ENCODE results near the gene NDC80. TPM values are rescaled to one million over a fixed set of nuclear protein-coding genes. Genes with fewer than 3 reads are reported as not detected.

NDC80 gene
- total RNA-seq, 1 donor from 2014 or later = 35.1 TPM

DNA sequence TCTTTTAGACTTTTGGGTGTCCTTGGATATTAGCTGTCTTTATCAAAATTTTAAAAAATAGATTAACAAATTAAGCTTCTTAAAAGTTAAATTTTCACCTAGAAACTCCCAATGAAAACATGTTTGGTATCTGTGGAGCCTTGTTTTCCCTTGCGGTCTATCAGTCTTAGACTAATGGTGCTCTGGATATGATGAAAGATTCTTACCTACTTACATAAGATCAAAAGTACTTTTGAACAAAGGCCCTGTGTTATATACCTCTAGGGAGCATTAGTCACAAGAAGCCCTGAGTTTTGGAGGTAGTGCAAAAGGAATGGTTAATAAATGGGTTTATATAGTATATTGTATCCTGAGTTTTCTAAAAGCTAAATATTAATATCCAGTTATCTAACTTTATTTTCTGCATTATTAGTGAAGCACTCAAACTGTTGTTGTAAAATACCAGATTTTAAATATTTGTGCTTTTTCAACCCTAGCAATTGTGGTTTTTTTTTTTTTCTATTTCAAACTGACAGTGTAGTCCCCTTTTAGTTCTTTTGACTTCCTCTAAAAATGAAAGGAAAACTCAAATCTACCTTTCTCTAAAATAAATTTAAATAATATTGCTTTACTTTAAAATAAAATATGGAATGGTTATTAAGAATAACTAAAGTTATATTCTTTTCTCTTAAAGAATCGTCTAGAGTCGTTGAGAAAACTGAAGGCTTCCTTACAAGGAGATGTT lies 18.1 kb downstream of the NDC80 start:
- TF ChIP-seq, protein P1, sequence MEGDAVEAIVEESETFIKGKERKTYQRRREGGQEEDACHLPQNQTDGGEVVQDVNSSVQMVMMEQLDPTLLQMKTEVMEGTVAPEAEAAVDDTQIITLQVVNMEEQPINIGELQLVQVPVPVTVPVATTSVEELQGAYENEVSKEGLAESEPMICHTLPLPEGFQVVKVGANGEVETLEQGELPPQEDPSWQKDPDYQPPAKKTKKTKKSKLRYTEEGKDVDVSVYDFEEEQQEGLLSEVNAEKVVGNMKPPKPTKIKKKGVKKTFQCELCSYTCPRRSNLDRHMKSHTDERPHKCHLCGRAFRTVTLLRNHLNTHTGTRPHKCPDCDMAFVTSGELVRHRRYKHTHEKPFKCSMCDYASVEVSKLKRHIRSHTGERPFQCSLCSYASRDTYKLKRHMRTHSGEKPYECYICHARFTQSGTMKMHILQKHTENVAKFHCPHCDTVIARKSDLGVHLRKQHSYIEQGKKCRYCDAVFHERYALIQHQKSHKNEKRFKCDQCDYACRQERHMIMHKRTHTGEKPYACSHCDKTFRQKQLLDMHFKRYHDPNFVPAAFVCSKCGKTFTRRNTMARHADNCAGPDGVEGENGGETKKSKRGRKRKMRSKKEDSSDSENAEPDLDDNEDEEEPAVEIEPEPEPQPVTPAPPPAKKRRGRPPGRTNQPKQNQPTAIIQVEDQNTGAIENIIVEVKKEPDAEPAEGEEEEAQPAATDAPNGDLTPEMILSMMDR (conservative IDR thresholded peaks at IDR 0.05; ENCODE audit: low read depth, low read length) = no peak
- H3K4me3 ChIP-seq (ENCODE audit: low read depth, low read length) = no peak overlapping the region
- no peak for DNase-seq (ENCODE audit: low read depth)

- DNase-seq (ENCODE audit: low read depth) = no peak
- no peak overlapping the region for H3K4me3 ChIP-seq (ENCODE audit: low read depth, low read length)
- TF ChIP-seq, protein P1 (conservative IDR thresholded peaks at IDR 0.05; ENCODE audit: low read depth, low read length) = no peak
Measured at GRCh38 chr18:2590303-2590702, 18.9 kb downstream of the NDC80 start.

DNA sequence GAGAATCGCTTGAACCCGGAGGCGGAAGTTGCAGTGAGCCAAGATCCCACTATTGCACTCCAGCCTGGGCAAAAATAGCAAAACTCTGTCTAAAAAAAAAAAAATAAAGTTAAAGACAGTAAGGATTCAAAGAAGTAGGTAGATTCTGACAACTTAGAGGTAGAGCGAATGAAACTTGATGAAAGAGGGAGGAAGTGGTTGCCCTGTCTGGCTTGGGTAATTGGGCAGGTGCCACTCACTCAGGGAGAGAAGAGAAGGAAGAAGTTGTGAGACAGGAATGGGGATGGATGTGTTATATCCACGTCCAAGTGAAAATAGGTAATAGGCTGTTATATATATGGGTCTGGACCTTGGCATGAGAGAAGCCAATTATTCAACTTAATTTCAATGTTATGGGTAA lies 26.3 kb downstream of the NDC80 start:
- TF ChIP-seq, protein P1 (conservative IDR thresholded peaks at IDR 0.05; ENCODE audit: low read depth, low read length) = no peak
- DNase-seq (ENCODE audit: low read depth) = no peak
- H3K4me3 ChIP-seq (ENCODE audit: low read depth, low read length) = no peak overlapping the region

DNA sequence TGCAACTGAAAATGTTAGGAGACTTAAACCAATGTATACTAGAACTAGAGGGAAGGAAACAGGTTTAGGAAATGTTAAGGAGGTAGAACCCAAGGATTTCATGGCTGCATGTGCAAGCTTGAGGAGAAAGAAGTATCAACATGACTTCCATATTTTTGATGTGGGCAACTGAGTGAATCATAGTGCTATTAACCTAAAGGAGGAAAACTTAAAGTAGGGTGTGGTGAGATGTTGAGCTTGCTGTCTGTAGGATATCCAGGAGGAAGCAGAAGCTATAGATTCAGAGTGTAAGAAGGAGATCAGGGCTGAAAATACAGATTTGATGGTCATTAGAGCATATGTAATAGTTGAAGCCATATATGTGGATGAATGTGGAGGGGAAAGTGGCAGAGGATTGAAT lies 31.5 kb downstream of the NDC80 start:
- no peak overlapping the region for H3K4me3 ChIP-seq (ENCODE audit: low read depth, low read length)
- DNase-seq (ENCODE audit: low read depth) = no peak
- TF ChIP-seq, protein P1 (conservative IDR thresholded peaks at IDR 0.05; ENCODE audit: low read depth, low read length) = no peak

- TF ChIP-seq, protein P1 (conservative IDR thresholded peaks at IDR 0.05; ENCODE audit: low read depth, low read length) = no peak
- H3K4me3 ChIP-seq (ENCODE audit: low read depth, low read length) = no peak overlapping the region
- no peak for DNase-seq (ENCODE audit: low read depth)
Measured at GRCh38 chr18:2606335-2606734, 35.0 kb downstream of the NDC80 start.

- DNase-seq (ENCODE audit: low read depth) = no peak
- H3K4me3 ChIP-seq (ENCODE audit: low read depth, low read length) = no peak overlapping the region
- TF ChIP-seq, protein P1 (conservative IDR thresholded peaks at IDR 0.05; ENCODE audit: low read depth, low read length) = no peak
Measured at GRCh38 chr18:2609604-2610003, 38.2 kb downstream of the NDC80 start.

- H3K4me3 ChIP-seq (ENCODE audit: low read depth, low read length) = no peak overlapping the region
- DNase-seq (ENCODE audit: low read depth) = no peak
- TF ChIP-seq, protein P1 (conservative IDR thresholded peaks at IDR 0.05; ENCODE audit: low read depth, low read length) = no peak
Measured at GRCh38 chr18:2610549-2610948, 39.2 kb downstream of the NDC80 start.
